SU-DHL-6 (cell line): ENCODE measurements around the gene IRX6.

Source experiments
- H2AFZ ChIP-seq: fragments of 200-600 bp; sonication (generic); 2 replicates; pipeline ENCODE4 v1.6.1; 2014; ENCODE audit warnings: low read depth, mild to moderate bottlenecking, moderate library complexity, mixed read lengths, antibody characterized with exemption, low read length; ENCODE audit not compliant: severe bottlenecking
- H3F3A ChIP-seq: fragments of 200-600 bp; shearing (Covaris generic); 2 replicates; pipeline ENCODE4 v1.6.0; 2016; ENCODE audit warnings: antibody characterized with exemption, mild to moderate bottlenecking; ENCODE audit not compliant: insufficient read depth
- H3K27ac ChIP-seq: fragments of 200-600 bp; sonication (generic); 2 replicates; pipeline ENCODE4 v1.5.1; 2016; ENCODE audit warnings: low read depth, mild to moderate bottlenecking, low read length, moderate library complexity, mixed read lengths
- H3K27me3 ChIP-seq: fragments of 200-600 bp; sonication (generic), shearing (Covaris generic); 2 replicates; pipeline ENCODE4 v1.6.0; 2014; ENCODE audit warnings: mild to moderate bottlenecking, low read length
- H3K36me3 ChIP-seq: fragments of 200-600 bp; sonication (generic); 2 replicates; pipeline ENCODE4 v1.6.1; 2014; ENCODE audit warnings: mild to moderate bottlenecking, low read length, mixed read lengths
- H3K4me2 ChIP-seq: fragments of 300-600, 200-600 bp; shearing (Covaris generic), sonication (generic); 2 replicates; pipeline ENCODE4 v1.6.0; 2014; ENCODE audit warnings: low read length, low read depth, mild to moderate bottlenecking; ENCODE audit not compliant: poor library complexity, severe bottlenecking
- H3K4me3 ChIP-seq: fragments of 200-600 bp; sonication (generic); 2 replicates; pipeline ENCODE4 v1.5.1; 2014; ENCODE audit warnings: antibody characterized with exemption, low read length, mild to moderate bottlenecking, mixed read lengths; ENCODE audit not compliant: insufficient read depth, poor library complexity, severe bottlenecking
- H3K79me2 ChIP-seq: fragments of 200-600 bp; sonication (generic); 2 replicates; pipeline ENCODE4 v1.6.1; 2014; ENCODE audit warnings: mild to moderate bottlenecking, low read length, moderate library complexity; ENCODE audit not compliant: insufficient read depth
- H3K9ac ChIP-seq: fragments of 200-600 bp; sonication (generic); 2 replicates; pipeline ENCODE4 v1.7.0; 2014; ENCODE audit warnings: mild to moderate bottlenecking, low read length
- H3K9me2 ChIP-seq: fragments of 200-600 bp; sonication (generic); replicated peaks from 2 replicates; pipeline ENCODE4 v1.6.1; 2014; ENCODE audit warnings: low read length; ENCODE audit not compliant: insufficient read depth
- H3K9me3 ChIP-seq: fragments of 200-600 bp; sonication (generic); 2 replicates; pipeline ENCODE4 v1.6.1; 2014; ENCODE audit warnings: low read length, mixed read lengths; ENCODE audit not compliant: insufficient read depth
- H4K20me1 ChIP-seq: fragments of 200-600 bp; sonication (generic); 2 replicates; pipeline ENCODE4 v1.6.1; 2014; ENCODE audit warnings: low read depth, mild to moderate bottlenecking, antibody characterized with exemption, low read length, moderate library complexity, mixed read lengths
- EZH2phosphoT487 ChIP-seq: fragments of 200-600 bp; sonication (generic), shearing (Covaris generic); conservative IDR thresholded peaks from 2 replicates; pipeline ENCODE4 v1.6.1; 2018; ENCODE audit warnings: mild to moderate bottlenecking, antibody characterized with exemption, low read length, moderate library complexity, mixed read lengths
- TF ChIP-seq, protein P1 (sequence below): fragments of 200-600 bp; sonication (generic); IDR thresholded peaks from one replicate; pipeline ENCODE4 v1.5.1; 2017; ENCODE audit warnings: antibody characterized with exemption, mild to moderate bottlenecking, low read length, moderate library complexity; ENCODE audit not compliant: insufficient read depth, poor library complexity, severe bottlenecking

The IRX6 gene

DNA sequence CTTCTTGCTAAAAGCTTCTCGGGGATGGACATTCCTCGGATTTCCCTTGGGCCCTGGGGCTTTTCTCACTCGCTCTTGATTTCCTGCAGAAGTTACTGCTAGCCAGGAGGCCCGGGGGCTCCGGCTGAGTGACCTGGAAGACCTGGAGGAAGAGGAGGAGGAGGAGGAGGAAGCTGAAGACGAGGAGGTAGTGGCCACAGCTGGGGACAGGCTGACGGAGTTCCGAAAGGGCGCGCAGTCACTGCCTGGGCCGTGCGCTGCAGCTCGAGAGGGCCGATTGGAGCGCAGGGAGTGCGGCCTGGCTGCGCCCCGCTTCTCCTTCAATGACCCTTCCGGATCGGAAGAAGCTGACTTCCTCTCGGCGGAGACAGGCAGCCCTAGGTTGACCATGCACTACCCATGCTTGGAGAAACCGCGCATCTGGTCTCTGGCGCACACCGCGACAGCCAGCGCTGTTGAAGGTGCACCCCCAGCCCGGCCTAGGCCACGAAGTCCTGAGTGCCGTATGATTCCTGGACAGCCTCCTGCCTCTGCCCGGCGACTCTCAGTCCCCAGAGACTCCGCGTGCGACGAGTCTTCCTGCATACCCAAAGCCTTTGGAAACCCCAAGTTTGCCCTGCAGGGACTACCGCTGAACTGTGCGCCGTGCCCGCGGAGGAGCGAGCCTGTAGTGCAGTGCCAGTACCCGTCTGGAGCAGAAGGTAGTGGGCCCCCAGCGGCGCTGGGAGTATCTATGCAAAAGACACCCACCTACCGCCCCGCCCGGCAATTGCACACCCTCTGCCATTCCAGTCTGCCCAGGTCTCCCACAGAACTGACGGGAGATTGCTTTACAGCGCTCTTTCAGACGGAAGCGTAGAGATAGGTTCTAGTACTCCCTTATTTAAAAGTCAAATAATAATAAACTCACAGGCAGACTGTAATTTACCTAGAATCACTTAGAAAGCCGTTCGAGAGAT, 4.9 kb downstream of the IRX6 start:
- H3K36me3 ChIP-seq = no peaks in the 10 kb centered on the region
- no peaks in the 10 kb centered on the region for H3K27me3 ChIP-seq
- H3K4me3 ChIP-seq = no peak overlapping the region
- H3K27ac ChIP-seq = no peak overlapping the region
- H3K9me2 ChIP-seq = no peaks in the 10 kb centered on the region
- no peak overlapping the region for H2AFZ ChIP-seq
- no peak overlapping the region for H3K4me2 ChIP-seq
- TF ChIP-seq EZH2phosphoT487 = no peak
- TF ChIP-seq, protein P1, sequence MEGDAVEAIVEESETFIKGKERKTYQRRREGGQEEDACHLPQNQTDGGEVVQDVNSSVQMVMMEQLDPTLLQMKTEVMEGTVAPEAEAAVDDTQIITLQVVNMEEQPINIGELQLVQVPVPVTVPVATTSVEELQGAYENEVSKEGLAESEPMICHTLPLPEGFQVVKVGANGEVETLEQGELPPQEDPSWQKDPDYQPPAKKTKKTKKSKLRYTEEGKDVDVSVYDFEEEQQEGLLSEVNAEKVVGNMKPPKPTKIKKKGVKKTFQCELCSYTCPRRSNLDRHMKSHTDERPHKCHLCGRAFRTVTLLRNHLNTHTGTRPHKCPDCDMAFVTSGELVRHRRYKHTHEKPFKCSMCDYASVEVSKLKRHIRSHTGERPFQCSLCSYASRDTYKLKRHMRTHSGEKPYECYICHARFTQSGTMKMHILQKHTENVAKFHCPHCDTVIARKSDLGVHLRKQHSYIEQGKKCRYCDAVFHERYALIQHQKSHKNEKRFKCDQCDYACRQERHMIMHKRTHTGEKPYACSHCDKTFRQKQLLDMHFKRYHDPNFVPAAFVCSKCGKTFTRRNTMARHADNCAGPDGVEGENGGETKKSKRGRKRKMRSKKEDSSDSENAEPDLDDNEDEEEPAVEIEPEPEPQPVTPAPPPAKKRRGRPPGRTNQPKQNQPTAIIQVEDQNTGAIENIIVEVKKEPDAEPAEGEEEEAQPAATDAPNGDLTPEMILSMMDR = no peak
- H3K9me3 ChIP-seq = no peaks in the 10 kb centered on the region
- no peaks in the 10 kb centered on the region for H3K79me2 ChIP-seq
- H4K20me1 ChIP-seq = no peaks in the 10 kb centered on the region
- H3F3A ChIP-seq = no peaks in the 10 kb centered on the region
- no peak overlapping the region for H3K9ac ChIP-seq

DNA sequence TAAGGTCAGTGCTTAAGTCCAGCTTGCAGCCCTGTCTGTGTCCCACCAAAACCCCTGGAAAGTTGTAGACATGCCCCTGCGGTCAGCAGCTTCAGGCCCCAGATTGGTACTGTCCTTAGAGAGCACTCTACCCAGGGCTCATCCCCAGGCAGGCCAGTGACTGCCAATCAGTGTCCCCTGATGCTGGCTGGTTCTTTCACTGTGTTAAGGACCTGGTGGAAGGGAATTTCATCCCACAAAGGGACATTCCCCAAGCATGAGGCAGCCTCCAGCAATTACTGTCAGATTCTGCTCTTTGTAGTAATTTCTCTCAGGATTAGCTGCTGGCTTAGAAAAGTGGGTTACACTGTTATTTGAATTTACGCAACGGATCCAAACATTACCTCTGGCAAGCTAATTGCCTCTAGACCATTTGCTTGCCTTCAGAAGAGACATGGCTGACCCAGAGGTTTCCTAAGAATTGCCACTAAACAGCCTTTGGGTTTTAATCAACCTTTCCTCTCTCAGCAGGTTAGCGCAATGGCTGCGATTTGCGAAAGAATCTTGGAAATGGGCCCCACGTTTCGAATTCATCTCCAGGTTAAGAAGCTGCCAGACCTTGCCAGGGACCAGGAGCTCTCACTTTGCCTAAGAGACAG, 5.9 kb downstream of the IRX6 start:
- no peak overlapping the region for H2AFZ ChIP-seq
- H3K9me2 ChIP-seq = no peaks in the 10 kb centered on the region
- no peak overlapping the region for H3K4me3 ChIP-seq
- TF ChIP-seq, protein P1 = no peak
- no peak for TF ChIP-seq EZH2phosphoT487
- no peaks in the 10 kb centered on the region for H3F3A ChIP-seq
- no peaks in the 10 kb centered on the region for H3K79me2 ChIP-seq
- H3K27ac ChIP-seq = no peak overlapping the region
- H3K36me3 ChIP-seq = no peaks in the 10 kb centered on the region
- H3K9ac ChIP-seq = no peak overlapping the region
- H3K27me3 ChIP-seq = no peaks in the 10 kb centered on the region
- H3K9me3 ChIP-seq = no peaks in the 10 kb centered on the region
- H4K20me1 ChIP-seq = no peaks in the 10 kb centered on the region
- no peak overlapping the region for H3K4me2 ChIP-seq

DNA sequence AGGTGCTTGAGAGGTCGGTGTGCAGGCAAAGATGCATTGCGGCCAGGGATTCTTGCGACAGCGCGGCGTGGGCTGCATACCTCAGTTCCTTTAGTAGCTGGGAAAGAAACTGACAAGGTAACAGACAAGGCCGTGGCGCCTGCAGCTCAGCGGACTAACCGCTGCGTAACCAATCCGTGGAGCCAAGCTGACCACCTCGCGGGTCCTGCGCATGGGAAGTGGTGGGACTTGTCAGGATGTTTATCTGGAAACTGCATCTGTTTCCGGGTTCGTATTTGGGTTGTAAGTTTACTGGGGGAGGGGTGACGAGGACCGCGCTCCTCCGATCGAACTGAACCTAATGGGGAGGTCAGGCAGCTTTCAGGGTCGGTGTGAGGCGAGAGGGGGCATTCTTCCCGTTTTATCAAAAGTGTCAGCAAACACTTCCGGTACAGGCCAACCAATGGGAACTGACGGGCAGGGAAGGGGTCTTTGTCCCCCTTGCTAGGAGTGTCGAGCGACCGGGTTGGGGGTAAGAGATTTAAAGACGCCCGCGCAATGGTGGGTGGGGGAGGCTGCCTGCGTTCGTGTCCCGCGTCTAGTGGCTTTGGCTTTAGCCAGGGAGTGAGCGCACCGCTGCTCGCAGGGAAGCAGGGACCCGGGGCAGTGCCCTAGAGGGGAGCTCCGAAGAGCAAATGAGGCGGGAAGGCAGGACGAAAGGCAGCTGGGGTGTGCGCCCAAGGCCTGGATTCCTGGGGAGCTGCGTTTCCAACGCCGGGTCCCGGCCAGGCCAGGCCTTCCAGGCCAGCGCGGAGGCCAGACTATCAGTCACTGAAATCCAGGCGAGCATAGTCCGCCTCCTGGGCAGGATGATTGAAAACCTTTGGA, 7.0 kb downstream of the IRX6 start:
- no peak overlapping the region for H3K9ac ChIP-seq
- no peaks in the 10 kb centered on the region for H3K79me2 ChIP-seq
- H3K27ac ChIP-seq = no peak overlapping the region
- no peaks in the 10 kb centered on the region for H3K36me3 ChIP-seq
- TF ChIP-seq, protein P1 = no peak
- no peak for TF ChIP-seq EZH2phosphoT487
- H3K27me3 ChIP-seq = no peaks in the 10 kb centered on the region
- no peaks in the 10 kb centered on the region for H4K20me1 ChIP-seq
- no peaks in the 10 kb centered on the region for H3K9me2 ChIP-seq
- no peak overlapping the region for H3K4me3 ChIP-seq
- no peak overlapping the region for H3K4me2 ChIP-seq
- H3K9me3 ChIP-seq = no peaks in the 10 kb centered on the region
- no peak overlapping the region for H2AFZ ChIP-seq
- no peaks in the 10 kb centered on the region for H3F3A ChIP-seq
